ENCODE data around the gene MOCS1.

DNA sequence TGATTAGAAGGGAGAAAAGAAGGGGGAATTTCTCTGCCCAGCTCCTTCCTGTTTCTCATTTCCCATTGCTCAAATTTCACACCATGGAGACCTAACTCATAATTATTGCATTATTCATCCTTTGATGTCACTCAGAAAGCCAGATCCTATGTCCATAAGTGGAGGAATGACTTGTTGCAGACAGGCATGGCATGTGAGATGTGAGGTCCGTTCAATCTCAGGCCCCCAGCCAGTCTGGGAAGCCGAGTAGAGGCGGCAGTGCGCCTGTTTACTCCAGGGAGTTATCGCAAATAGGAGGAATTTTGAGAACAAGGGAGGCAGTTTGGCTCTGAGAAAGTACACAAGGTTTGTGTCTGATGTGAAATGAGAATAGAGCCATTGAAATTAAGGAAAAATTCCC is 26.9 kb upstream of the MOCS1 start:
- TF ChIP-seq YY1 (IDR thresholded peaks at IDR 0.05) (no peak), RXRA (IDR thresholded peaks at IDR 0.05) (no peak), RAD21 (IDR thresholded peaks at IDR 0.05) (no peak), SP1 (IDR thresholded peaks at IDR 0.05) (no peak), REST (IDR thresholded peaks at IDR 0.05) (no peak), FOXA1 (IDR thresholded peaks at IDR 0.05) (no peak), MAX (IDR thresholded peaks at IDR 0.05) (no peak)
- TF ChIP-seq, protein P1, sequence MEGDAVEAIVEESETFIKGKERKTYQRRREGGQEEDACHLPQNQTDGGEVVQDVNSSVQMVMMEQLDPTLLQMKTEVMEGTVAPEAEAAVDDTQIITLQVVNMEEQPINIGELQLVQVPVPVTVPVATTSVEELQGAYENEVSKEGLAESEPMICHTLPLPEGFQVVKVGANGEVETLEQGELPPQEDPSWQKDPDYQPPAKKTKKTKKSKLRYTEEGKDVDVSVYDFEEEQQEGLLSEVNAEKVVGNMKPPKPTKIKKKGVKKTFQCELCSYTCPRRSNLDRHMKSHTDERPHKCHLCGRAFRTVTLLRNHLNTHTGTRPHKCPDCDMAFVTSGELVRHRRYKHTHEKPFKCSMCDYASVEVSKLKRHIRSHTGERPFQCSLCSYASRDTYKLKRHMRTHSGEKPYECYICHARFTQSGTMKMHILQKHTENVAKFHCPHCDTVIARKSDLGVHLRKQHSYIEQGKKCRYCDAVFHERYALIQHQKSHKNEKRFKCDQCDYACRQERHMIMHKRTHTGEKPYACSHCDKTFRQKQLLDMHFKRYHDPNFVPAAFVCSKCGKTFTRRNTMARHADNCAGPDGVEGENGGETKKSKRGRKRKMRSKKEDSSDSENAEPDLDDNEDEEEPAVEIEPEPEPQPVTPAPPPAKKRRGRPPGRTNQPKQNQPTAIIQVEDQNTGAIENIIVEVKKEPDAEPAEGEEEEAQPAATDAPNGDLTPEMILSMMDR (IDR thresholded peaks at IDR 0.05; ENCODE audit: low read depth, low read length, missing input control) = no peak
- TF ChIP-seq, protein P2, sequence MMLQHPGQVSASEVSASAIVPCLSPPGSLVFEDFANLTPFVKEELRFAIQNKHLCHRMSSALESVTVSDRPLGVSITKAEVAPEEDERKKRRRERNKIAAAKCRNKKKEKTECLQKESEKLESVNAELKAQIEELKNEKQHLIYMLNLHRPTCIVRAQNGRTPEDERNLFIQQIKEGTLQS (IDR thresholded peaks at IDR 0.05) = no peak

All from liver (tissue), 3 donors.